ENCODE results near the gene EGLN3. TPM values are rescaled to one million over a fixed set of nuclear protein-coding genes. Genes with fewer than 3 reads are reported as not detected.
"Not testable (repeated sequence)": the region's sequence is repeated elsewhere in the genome, so short reads cannot be mapped to it uniquely, and the experiment has no call there.

The EGLN3 gene
- total and polyA plus RNA-seq, 2 of the 13 experiments (the other 11 are each of a cell fraction or from before 2014, with no cell fraction given) = 0.18 to 27.3 TPM

- TF ChIP-seq ZBTB49 (CRISPR knock-in tag; IDR thresholded peaks at IDR 0.05; ENCODE audit: borderline replicate concordance) (no peak), NFKBIZ (CRISPR knock-in tag; IDR thresholded peaks at IDR 0.05) (no peak)
- TF ChIP-seq, protein P1, sequence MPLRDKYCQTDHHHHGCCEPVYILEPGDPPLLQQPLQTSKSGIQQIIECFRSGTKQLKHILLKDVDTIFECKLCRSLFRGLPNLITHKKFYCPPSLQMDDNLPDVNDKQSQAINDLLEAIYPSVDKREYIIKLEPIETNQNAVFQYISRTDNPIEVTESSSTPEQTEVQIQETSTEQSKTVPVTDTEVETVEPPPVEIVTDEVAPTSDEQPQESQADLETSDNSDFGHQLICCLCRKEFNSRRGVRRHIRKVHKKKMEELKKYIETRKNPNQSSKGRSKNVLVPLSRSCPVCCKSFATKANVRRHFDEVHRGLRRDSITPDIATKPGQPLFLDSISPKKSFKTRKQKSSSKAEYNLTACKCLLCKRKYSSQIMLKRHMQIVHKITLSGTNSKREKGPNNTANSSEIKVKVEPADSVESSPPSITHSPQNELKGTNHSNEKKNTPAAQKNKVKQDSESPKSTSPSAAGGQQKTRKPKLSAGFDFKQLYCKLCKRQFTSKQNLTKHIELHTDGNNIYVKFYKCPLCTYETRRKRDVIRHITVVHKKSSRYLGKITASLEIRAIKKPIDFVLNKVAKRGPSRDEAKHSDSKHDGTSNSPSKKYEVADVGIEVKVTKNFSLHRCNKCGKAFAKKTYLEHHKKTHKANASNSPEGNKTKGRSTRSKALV (CRISPR knock-in tag; IDR thresholded peaks at IDR 0.05) = no peak
Observed at GRCh38 chr14:33927944-33928343, 22.9 kb downstream of the EGLN3 start (continued).

- H3K9ac ChIP-seq (ENCODE audit: insufficient read depth, low read depth, low read length); H3K4me2 ChIP-seq (ENCODE audit: low read depth, low read length); H3K27ac ChIP-seq (ENCODE audit: extremely low read length, insufficient read depth, low read length); H4K20me1 ChIP-seq (ENCODE audit: insufficient read depth, low read length); H2AFZ ChIP-seq (ENCODE audit: low read length); H3K4me1 ChIP-seq (ENCODE audit: insufficient read depth, low read length); CTCF ChIA-PET (ENCODE audit: low intra/inter-chr PET ratio, low total read pairs); DNase-seq (ENCODE audit: low spot score); H3K4me3 ChIP-seq (replicated peaks in 1 of 3; ENCODE audit: insufficient read depth in 1 of 3, low read depth in 2 of 3, low read length in 3 of 3); H3K79me2 ChIP-seq (ENCODE audit: insufficient read depth, low read length); in situ Hi-C loops (cut with HindIII; ENCODE audit: extremely low pct_ligation_motif_present, low pct_unique_long_range_greater_than_20kb); FAIRE-seq; H3K9me3 ChIP-seq (ENCODE audit: low read length); BruUV-seq (replicated peaks); intact Hi-C loops (cut with micrococcal nuclease; ENCODE audit: unreplicated experiment); ATAC-seq; POLR2A ChIA-PET; H3K36me3 ChIP-seq (replicated peaks in 1 of 2; ENCODE audit: control insufficient read depth in 1 of 2, insufficient read depth in 2 of 2, low read length in 2 of 2); H3K27me3 ChIP-seq (ENCODE audit: control insufficient read depth in 1 of 2, insufficient read depth in 2 of 2, low read length in 2 of 2): not testable (repeated sequence)
- WGBS (ENCODE audit: low lambda C conversion rate) = 57% methylated on average over 4 of the region's 4 CpGs
Observed at GRCh38 chr14:33926967-33927366, 23.9 kb downstream of the EGLN3 start.
